K562 (cell line): ENCODE results near the gene HIF1AN. TPM values are rescaled to one million over a fixed set of nuclear protein-coding genes. Genes with fewer than 3 reads are reported as not detected.

Source experiments
- ATAC-seq: fragments of 200-7000 bp; cut with Tn5 transposase; 3 replicates; pipeline ENCODE4 v1.9.1; 2020; ENCODE audit warnings: moderate library complexity
- BruUV-seq: library from RNA; stranded (reverse); fragments of 400-500 nt; replicated peaks from 2 replicates; lab custom pipeline; 2021; lab: Mats Ljungman, UMichigan
- CTCF ChIA-PET: fragments of 300-600 bp; formaldehyde crosslinking; extraction: SDS; loops from one replicate; lab custom pipeline; 2021; ENCODE audit warnings: low intra/inter-chr PET ratio; lab: Yijun Ruan, JAX
- POLR2A ChIA-PET: fragments of 300-600, 350-650 bp; sonication (Branson Sonifier 250); formaldehyde crosslinking; extraction: SDS; loops from one replicate; lab custom pipeline; 2021; ENCODE audit warnings: antibody characterized with exemption, inconsistent platforms; lab: Yijun Ruan, JAX
- DNase-seq, 4 experiments: peaks; one replicate each; pipeline versions ENCODE4 v3.0.0 to v3.0.0-alpha.2; 2011 to 2018; ENCODE audit warnings: low spot score in 3 of 4, mixed read lengths in 3 of 4; ENCODE audit errors: extremely low read depth in 1 of 4
- FAIRE-seq: peaks from 2 replicates; lab custom pipeline; 2011; peaks lifted over from hg19 to GRCh38; lab: Jason Lieb, UNC
- H2AFZ ChIP-seq: 2 replicates; pipeline ENCODE4 v1.6.0; 2011; ENCODE audit warnings: low read depth, low read length, control low read depth, inconsistent platforms
- H3K27ac ChIP-seq: fragments of 200-600 bp; 3 replicates; pipeline ENCODE4 v1.8.0; 2011; ENCODE audit warnings: low read depth, mild to moderate bottlenecking, control low read depth, inconsistent platforms, low read length, moderate library complexity, mixed read lengths; ENCODE audit errors: extremely low read depth
- H3K27me3 ChIP-seq, 2 experiments: fragments of 300-600 bp in 1 of 2; 2 replicates in 1 of 2; 3 replicates in 1 of 2; pipeline versions ENCODE4 v1.6.0 to v1.8.0; 2011; ENCODE audit warnings: inconsistent platforms in 2 of 2, low read length in 2 of 2, mild to moderate bottlenecking in 1 of 2, mixed read lengths in 1 of 2, moderate library complexity in 1 of 2; ENCODE audit not compliant: control insufficient read depth in 2 of 2, insufficient read depth in 2 of 2
- H3K36me3 ChIP-seq: fragments of 300-600 bp; 3 replicates; pipeline ENCODE4 v1.8.0; 2011; ENCODE audit warnings: mild to moderate bottlenecking, low read length, inconsistent platforms; ENCODE audit not compliant: control insufficient read depth, insufficient read depth
- H3K4me1 ChIP-seq, 2 experiments: fragments of 200-600 bp in 1 of 2; replicated peaks in 1 of 2; 2 replicates in 1 of 2; 3 replicates in 1 of 2; pipeline versions ENCODE4 v1.5.1 to v1.8.0; 2011; ENCODE audit warnings: inconsistent platforms in 2 of 2, low read length in 2 of 2, mild to moderate bottlenecking in 1 of 2, mixed read lengths in 1 of 2, moderate library complexity in 1 of 2; ENCODE audit not compliant: control insufficient read depth in 2 of 2, insufficient read depth in 2 of 2
- H3K4me2 ChIP-seq: 2 replicates; pipeline ENCODE4 v1.6.1; 2011; ENCODE audit warnings: low read length, control low read depth, inconsistent platforms, mixed read lengths; ENCODE audit not compliant: insufficient read depth
- H3K4me3 ChIP-seq: fragments of 200-600 bp; sonication (generic), shearing (Covaris generic); 2 replicates; pipeline ENCODE4 v1.5.1; 2016; ENCODE audit warnings: control low read depth, inconsistent platforms
- H3K79me2 ChIP-seq: fragments of 200-600 bp; 3 replicates; pipeline ENCODE4 v1.8.0; 2011; ENCODE audit warnings: low read length, inconsistent platforms; ENCODE audit not compliant: control insufficient read depth, insufficient read depth
- H3K9ac ChIP-seq, 2 experiments: 2 replicates each; pipeline versions ENCODE4 v1.6.0 to v1.6.1; 2011; ENCODE audit warnings: low read depth in 2 of 2, low read length in 2 of 2, control low read depth in 1 of 2, inconsistent platforms in 1 of 2, mild to moderate bottlenecking in 1 of 2, mixed read lengths in 1 of 2; ENCODE audit not compliant: insufficient read depth in 1 of 2
- H3K9me1 ChIP-seq: one replicate; pipeline ENCODE4 v1.6.0; 2011; ENCODE audit warnings: inconsistent platforms, mild to moderate bottlenecking, low read length, moderate library complexity; ENCODE audit not compliant: control insufficient read depth, insufficient read depth
- H3K9me3 ChIP-seq: replicated peaks from 2 replicates; pipeline ENCODE4 v1.5.1; 2011; ENCODE audit warnings: low read depth, low read length, inconsistent platforms; ENCODE audit not compliant: control insufficient read depth, insufficient read depth
- H4K20me1 ChIP-seq: replicated peaks from 2 replicates; pipeline ENCODE4 v1.6.1; 2011; ENCODE audit warnings: low read length, inconsistent platforms, mixed read lengths; ENCODE audit not compliant: control insufficient read depth, insufficient read depth
- ARID1B ChIP-seq: fragments of 450-650 bp; IDR thresholded peaks from 2 replicates; pipeline ENCODE4 v1.6.1; 2016; ENCODE audit warnings: antibody characterized with exemption, mild to moderate bottlenecking, inconsistent platforms
- CBX3 ChIP-seq, 2 experiments: IDR thresholded peaks; 1 replicate in 1 of 2; 2 replicates in 1 of 2; pipeline ENCODE4 v1.6.1; 2012; ENCODE audit warnings: inconsistent platforms in 2 of 2, low read length in 2 of 2, borderline replicate concordance in 1 of 2, control low read depth in 1 of 2
- CEBPB ChIP-seq: fragments of 450-650 bp; IDR thresholded peaks from 2 replicates; pipeline ENCODE4 v1.6.1; 2016; ENCODE audit warnings: missing genetic modification characterization, missing compliant biosample characterization
- CGGBP1 ChIP-seq: fragments of 250-450 bp; sonication (Bioruptor Pico); IDR thresholded peaks from 2 replicates; pipeline ENCODE4 v1.9.0; 2021; ENCODE audit warnings: mild to moderate bottlenecking
- CREB3L1 ChIP-seq: fragments of 450-650 bp; IDR thresholded peaks from 2 replicates; pipeline ENCODE4 v1.6.1; 2014; ENCODE audit warnings: low read depth, mild to moderate bottlenecking, moderate library complexity, borderline replicate concordance
- HCFC1 ChIP-seq: IDR thresholded peaks from 2 replicates; pipeline ENCODE4 v1.6.1; 2012; ENCODE audit warnings: low read depth, low read length, improper control_type of control experiment
- MEIS2 ChIP-seq: fragments of 450-650 bp; IDR thresholded peaks from 2 replicates; pipeline ENCODE4 v1.6.1; 2014; ENCODE audit warnings: mild to moderate bottlenecking; ENCODE audit not compliant: partially characterized antibody
- MYBL2 ChIP-seq, 2 experiments: fragments of 450-650 bp in 1 of 2; sonication (generic) in 1 of 2; formaldehyde crosslinking in 1 of 2; IDR thresholded peaks; 2 replicates each; pipeline versions ENCODE4 v1.6.1 to v1.8.1; 2017 to 2022; ENCODE audit warnings: borderline replicate concordance in 1 of 2, inconsistent platforms in 1 of 2, low read depth in 1 of 2, mild to moderate bottlenecking in 1 of 2, missing genetic modification reagents in 1 of 2, moderate library complexity in 1 of 2
- NR2C1 ChIP-seq, 2 experiments: fragments of 450-650 bp; IDR thresholded peaks; 2 replicates each; pipeline ENCODE4 v1.6.1; 2017; ENCODE audit warnings: mild to moderate bottlenecking in 2 of 2, antibody characterized with exemption in 1 of 2, inconsistent platforms in 1 of 2, missing compliant biosample characterization in 1 of 2, missing genetic modification characterization in 1 of 2
- PHB2 ChIP-seq: fragments of 450-650 bp; IDR thresholded peaks from 2 replicates; pipeline ENCODE4 v1.6.1; 2017; ENCODE audit warnings: low read depth
- POLR2A ChIP-seq: fragments of 450-650 bp; conservative IDR thresholded peaks from 2 replicates; pipeline ENCODE4 v1.6.1; 2016
- POLR3G ChIP-seq: IDR thresholded peaks from 2 replicates; pipeline ENCODE4 v1.6.1; 2011; ENCODE audit not compliant: insufficient read length, insufficient replicate concordance; ENCODE audit errors: extremely low read depth
- SAFB2 ChIP-seq: fragments of 200-400 bp; formaldehyde crosslinking; IDR thresholded peaks from 2 replicates; pipeline ENCODE4 v1.6.1; 2018; ENCODE audit warnings: borderline replicate concordance, low read length, low read depth, moderate library complexity; ENCODE audit not compliant: severe bottlenecking
- SIRT6 ChIP-seq: IDR thresholded peaks from one replicate; pipeline ENCODE4 v1.6.1; 2012; ENCODE audit warnings: low read depth, mild to moderate bottlenecking, control low read depth, inconsistent platforms, low read length, moderate library complexity
- STAT5B ChIP-seq: fragments of 250-450 bp; sonication (Bioruptor Pico); IDR thresholded peaks from 2 replicates; pipeline ENCODE4 v1.8.0; 2021; ENCODE audit warnings: mild to moderate bottlenecking, inconsistent platforms
- TGIF2 ChIP-seq: sonication (generic); formaldehyde crosslinking; IDR thresholded peaks from 2 replicates; pipeline ENCODE4 v1.8.1; 2022; ENCODE audit warnings: mild to moderate bottlenecking, missing genetic modification reagents, moderate library complexity
- ZNF12 ChIP-seq: sonication (generic); formaldehyde crosslinking; IDR thresholded peaks from 2 replicates; pipeline ENCODE4 v1.4.0; 2020; ENCODE audit warnings: mild to moderate bottlenecking, missing genetic modification reagents
- ZNF133 ChIP-seq: fragments of 250-450 bp; sonication (Bioruptor Pico); IDR thresholded peaks from 2 replicates; pipeline ENCODE4 v1.4.0; 2020; ENCODE audit warnings: mild to moderate bottlenecking
- WGBS: fragments of 100-300 bp; shearing (Covaris generic); methylation state at CpG from one replicate; pipeline ENCODE4 v1.1.6; 2016; ENCODE audit warnings: low coverage, mixed read lengths; ENCODE audit not compliant: insufficient coverage; ENCODE audit errors: missing lambda C conversion rate; 5-methylcytosine and 5-hydroxymethylcytosine counted together
- in situ Hi-C: fragments of 300-500 bp; cut with MboI; formaldehyde crosslinking; loops from 4 replicates; pipeline ENCODE4 v1.15.0; 2018; ENCODE audit warnings: inconsistent platforms, mixed read lengths
- intact Hi-C: fragments of 100-400 bp; cut with micrococcal nuclease; formaldehyde crosslinking; loops from 2 replicates; pipeline ENCODE4 v1.14.2; 2022
- polyA plus RNA-seq, 8 experiments: library from polyadenylated mRNA; depleted of rRNA in 4 of 8; stranded (reverse) in 5 of 8; unstranded in 3 of 8; fragments of >200 nt; fragmentation: Nextera tagmentation in 2 of 8; fragmentation: Illumina TruSeq in 1 of 8; extraction: Ambion mirVana in 2 of 8; extraction: Trizol in 1 of 8; gene quantifications; 2 replicates each; pipeline versions ENCODE4 v1.2.1 to v1.2.3, GENCODE V29; 2011 to 2014; ENCODE audit warnings: inconsistent platforms in 1 of 8, missing spikeins in 1 of 8
- total RNA-seq, 7 experiments: library from RNA; depleted of rRNA in 6 of 7; stranded (reverse); fragments of >200 nt in 6 of 7; fragmentation: Illumina TruSeq in 2 of 7; extraction: Trizol in 2 of 7; gene quantifications; 2 replicates each; pipeline versions ENCODE4 v1.2.1 to v1.2.3, GENCODE V29; 2011 to 2021; ENCODE audit warnings: low replicate concordance in 1 of 7

HIF1AN gene
- total and polyA plus RNA-seq, 9 of the 15 experiments (the other 6 are each of a cell fraction or from before 2014, with no cell fraction given), result 1.2 to 16.8 (median 6.9) TPM

GRCh38 chr10:100579261-100580090 is 43.7 kb downstream of the HIF1AN start (continued):
- no peak for TF ChIP-seq HCFC1
- no peak for TF ChIP-seq MYBL2 (IDR thresholded peaks at IDR 0.05; ENCODE audit: low read depth)
- TF ChIP-seq MYBL2 (CRISPR knock-in tag; IDR thresholded peaks at IDR 0.05; ENCODE audit: borderline replicate concordance), result no peak
- no peak for TF ChIP-seq TGIF2 (CRISPR knock-in tag)
- no peak for TF ChIP-seq SIRT6

GRCh38 chr10:100586959-100587358 is 51.2 kb downstream of the HIF1AN start:
- no peak for TF ChIP-seq ZNF133 (CRISPR knock-in tag)
- TF ChIP-seq CGGBP1 (CRISPR knock-in tag), result no peak
- no peak for TF ChIP-seq SAFB2
- no peak for TF ChIP-seq NR2C1 (IDR thresholded peaks at IDR 0.05)
- TF ChIP-seq NR2C1 (tag; IDR thresholded peaks at IDR 0.05), result no peak
- TF ChIP-seq ARID1B, result no peak
- no peak for TF ChIP-seq PHB2
- no peak for TF ChIP-seq POLR3G
- TF ChIP-seq STAT5B (CRISPR knock-in tag), result no peak
- no peak for TF ChIP-seq CEBPB (tag)
- TF ChIP-seq CREB3L1, result no peak
- TF ChIP-seq ZNF12 (CRISPR knock-in tag), result no peak
- TF ChIP-seq POLR2A, result no peak
- no peak for TF ChIP-seq MEIS2
- no peak for TF ChIP-seq CBX3 (IDR thresholded peaks at IDR 0.05; ENCODE audit: borderline replicate concordance in 1 of 2, low read length in 2 of 2)
- FAIRE-seq (no peak), ATAC-seq (no peak), DNase-seq (no peak)
- intact Hi-C loops, result no loop called here
- H3K79me2 ChIP-seq, result no peaks in the 10 kb centered on the region
- H3K36me3 ChIP-seq, result no peaks in the 10 kb centered on the region
- ChIA-PET POLR2A (no interaction called here), CTCF (no interaction called here)
- BruUV-seq, result no TSS peak
- H3K27ac ChIP-seq, result no peak overlapping the region
- H3K4me3 ChIP-seq, result no peak overlapping the region
- in situ Hi-C loops, result no loop called here
- H3K27me3 ChIP-seq, result no peaks in the 10 kb centered on the region
- H3K4me2 ChIP-seq, result no peak overlapping the region
- no peaks in the 10 kb centered on the region for H3K9me1 ChIP-seq
- WGBS, result 0% methylated on average over 1 of the region's 1 CpG
- H3K4me1 ChIP-seq, result no peaks in the 10 kb centered on the region
- H4K20me1 ChIP-seq, result no peaks in the 10 kb centered on the region
- H2AFZ ChIP-seq, result no peak overlapping the region
- H3K9ac ChIP-seq, result no peak overlapping the region
- H3K9me3 ChIP-seq, result no peaks in the 10 kb centered on the region
